Neuronal stem cell (in vitro differentiated cells): ENCODE data around the gene SNAPC5. TPM values are rescaled to one million over a fixed set of nuclear protein-coding genes. Genes with fewer than 3 reads are reported as not detected.

Source experiments
- small RNA-seq: library from polyadenylated mRNA; stranded (forward); fragments of <200 nt; extraction: miRNeasy Mini kit (QIAGEN cat#:217004); gene quantifications from one replicate; pipeline ENCODE3, GENCODE V24; 2013; ENCODE audit not compliant: insufficient read depth

The SNAPC5 gene

Small RNA genes lying within 50 kb of the gene (small RNA-seq; reads per million reads assigned to genes)
- gene MIR4512 (1.2 reads per million), gene RF01159 (not detected), gene SNORD16 (not detected), gene SNORD18A (not detected), gene SNORD18B (not detected), gene SNORD18C (not detected)
